ENCODE data around the gene IRX2.
A peak's percentile ranks its signal among the peaks of the same experiment; 100 is the strongest.

Gene IRX2

GRCh38 chr5:2736872-2737271 lies 14.6 kb downstream of the IRX2 start:
- ATAC-seq (ENCODE audit: low read depth) (no peak), DNase-seq (ENCODE audit: low spot score) (no peak)
- no peak overlapping the region for H3K27ac ChIP-seq (ENCODE audit: poor library complexity, severe bottlenecking)
- no peaks in the 10 kb centered on the region for H3K36me3 ChIP-seq (ENCODE audit: low read depth)
- no peak overlapping the region for H3K4me3 ChIP-seq (ENCODE audit: severe bottlenecking)
- TF ChIP-seq, protein P1, sequence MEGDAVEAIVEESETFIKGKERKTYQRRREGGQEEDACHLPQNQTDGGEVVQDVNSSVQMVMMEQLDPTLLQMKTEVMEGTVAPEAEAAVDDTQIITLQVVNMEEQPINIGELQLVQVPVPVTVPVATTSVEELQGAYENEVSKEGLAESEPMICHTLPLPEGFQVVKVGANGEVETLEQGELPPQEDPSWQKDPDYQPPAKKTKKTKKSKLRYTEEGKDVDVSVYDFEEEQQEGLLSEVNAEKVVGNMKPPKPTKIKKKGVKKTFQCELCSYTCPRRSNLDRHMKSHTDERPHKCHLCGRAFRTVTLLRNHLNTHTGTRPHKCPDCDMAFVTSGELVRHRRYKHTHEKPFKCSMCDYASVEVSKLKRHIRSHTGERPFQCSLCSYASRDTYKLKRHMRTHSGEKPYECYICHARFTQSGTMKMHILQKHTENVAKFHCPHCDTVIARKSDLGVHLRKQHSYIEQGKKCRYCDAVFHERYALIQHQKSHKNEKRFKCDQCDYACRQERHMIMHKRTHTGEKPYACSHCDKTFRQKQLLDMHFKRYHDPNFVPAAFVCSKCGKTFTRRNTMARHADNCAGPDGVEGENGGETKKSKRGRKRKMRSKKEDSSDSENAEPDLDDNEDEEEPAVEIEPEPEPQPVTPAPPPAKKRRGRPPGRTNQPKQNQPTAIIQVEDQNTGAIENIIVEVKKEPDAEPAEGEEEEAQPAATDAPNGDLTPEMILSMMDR (IDR thresholded peaks at IDR 0.05; ENCODE audit: poor library complexity, severe bottlenecking): no peak
- no peaks in the 10 kb centered on the region for H3K4me1 ChIP-seq (ENCODE audit: insufficient read depth, poor library complexity, severe bottlenecking)
- H3K27me3 ChIP-seq (ENCODE audit: insufficient read depth, poor library complexity, severe bottlenecking): peaks cover 8% of the 10 kb centered on the region
- H3K9me3 ChIP-seq (ENCODE audit: severe bottlenecking): no peaks in the 10 kb centered on the region

DNA sequence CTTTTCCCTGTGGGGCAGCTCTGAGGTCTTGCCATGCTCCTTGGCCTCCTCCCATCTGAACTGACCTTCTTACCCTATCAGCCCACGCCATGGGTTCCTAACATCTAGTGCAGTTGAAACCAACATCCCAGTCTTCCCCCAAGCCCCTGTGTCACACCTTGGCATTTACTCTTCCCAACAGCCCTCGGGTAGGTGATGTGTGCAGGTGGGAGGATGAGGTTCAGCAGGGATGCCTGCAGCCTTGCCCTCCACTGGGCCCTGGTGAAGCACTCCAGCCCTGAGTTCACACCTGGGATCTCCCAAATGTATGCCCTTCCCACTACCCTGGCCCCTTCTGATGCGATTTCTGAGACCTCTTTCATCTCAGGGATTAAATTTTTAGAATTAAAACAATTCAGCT lies 15.5 kb downstream of the IRX2 start:
- Histone ChIP-seq H3K36me3 (ENCODE audit: low read depth) (no peaks in the 10 kb centered on the region), H3K27me3 (ENCODE audit: insufficient read depth, poor library complexity, severe bottlenecking) (peaks cover 16% of the 10 kb centered on the region), H3K4me3 (ENCODE audit: severe bottlenecking) (no peak overlapping the region), H3K27ac (ENCODE audit: poor library complexity, severe bottlenecking) (no peak overlapping the region), H3K9me3 (ENCODE audit: severe bottlenecking) (no peaks in the 10 kb centered on the region), H3K4me1 (ENCODE audit: insufficient read depth, poor library complexity, severe bottlenecking) (no peaks in the 10 kb centered on the region)
- no peak for ATAC-seq (ENCODE audit: low read depth)
- no peak for DNase-seq (ENCODE audit: low spot score)
- TF ChIP-seq, protein P1 (IDR thresholded peaks at IDR 0.05; ENCODE audit: poor library complexity, severe bottlenecking): no peak

DNA sequence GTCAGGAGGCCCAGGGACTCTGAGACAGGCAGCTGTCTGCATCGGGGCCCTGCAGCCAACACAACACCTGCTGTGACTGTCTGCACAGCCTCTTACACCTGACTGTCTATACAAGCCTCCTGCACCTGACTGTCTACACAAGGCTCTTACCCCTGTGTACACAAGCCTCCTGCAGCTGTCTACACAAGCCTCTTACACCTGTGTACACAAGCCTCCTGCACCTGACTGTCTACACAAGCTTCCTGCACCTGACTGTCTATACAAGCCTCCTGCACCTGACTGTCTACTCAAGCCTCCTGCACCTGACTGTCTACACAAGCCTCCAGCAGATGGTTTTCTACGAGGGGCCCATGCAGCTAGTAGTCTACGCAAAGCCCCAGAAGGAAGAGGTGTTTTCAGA lies 18.6 kb downstream of the IRX2 start:
- TF ChIP-seq, protein P1 (IDR thresholded peaks at IDR 0.05; ENCODE audit: poor library complexity, severe bottlenecking): no peak
- Histone ChIP-seq H3K4me3 (ENCODE audit: severe bottlenecking) (no peak overlapping the region), H3K36me3 (ENCODE audit: low read depth) (no peaks in the 10 kb centered on the region), H3K4me1 (ENCODE audit: insufficient read depth, poor library complexity, severe bottlenecking) (no peaks in the 10 kb centered on the region), H3K27ac (ENCODE audit: poor library complexity, severe bottlenecking) (no peak overlapping the region), H3K27me3 (ENCODE audit: insufficient read depth, poor library complexity, severe bottlenecking) (peaks cover 23% of the 10 kb centered on the region), H3K9me3 (ENCODE audit: severe bottlenecking) (no peaks in the 10 kb centered on the region)
- ATAC-seq (ENCODE audit: low read depth) (peak; percentile 27; the same call in 1 of the 3 replicates), DNase-seq (ENCODE audit: low spot score) (no peak)

- Histone ChIP-seq H3K36me3 (ENCODE audit: low read depth) (no peaks in the 10 kb centered on the region), H3K27ac (ENCODE audit: poor library complexity, severe bottlenecking) (no peak overlapping the region), H3K27me3 (ENCODE audit: insufficient read depth, poor library complexity, severe bottlenecking) (peaks cover 31% of the 10 kb centered on the region), H3K4me1 (ENCODE audit: insufficient read depth, poor library complexity, severe bottlenecking) (no peaks in the 10 kb centered on the region), H3K4me3 (ENCODE audit: severe bottlenecking) (no peak overlapping the region), H3K9me3 (ENCODE audit: severe bottlenecking) (no peaks in the 10 kb centered on the region)
- no peak for ATAC-seq (ENCODE audit: low read depth)
- no peak for DNase-seq (ENCODE audit: low spot score)
- TF ChIP-seq, protein P1 (IDR thresholded peaks at IDR 0.05; ENCODE audit: poor library complexity, severe bottlenecking): no peak
Measured at GRCh38 chr5:2732004-2732403, 19.5 kb downstream of the IRX2 start.

- TF ChIP-seq, protein P1 (IDR thresholded peaks at IDR 0.05; ENCODE audit: poor library complexity, severe bottlenecking): no peak
- no peak overlapping the region for H3K4me3 ChIP-seq (ENCODE audit: severe bottlenecking)
- H3K4me1 ChIP-seq (ENCODE audit: insufficient read depth, poor library complexity, severe bottlenecking): no peaks in the 10 kb centered on the region
- no peaks in the 10 kb centered on the region for H3K9me3 ChIP-seq (ENCODE audit: severe bottlenecking)
- H3K36me3 ChIP-seq (ENCODE audit: low read depth): no peaks in the 10 kb centered on the region
- no peak for ATAC-seq (ENCODE audit: low read depth)
- DNase-seq (ENCODE audit: low spot score): no peak
- no peak overlapping the region for H3K27ac ChIP-seq (ENCODE audit: poor library complexity, severe bottlenecking)
- peaks cover 41% of the 10 kb centered on the region for H3K27me3 ChIP-seq (ENCODE audit: insufficient read depth, poor library complexity, severe bottlenecking)
Measured at GRCh38 chr5:2729189-2729588, 22.3 kb downstream of the IRX2 start.
